Peyer's patch (tissue), 4 donors: ENCODE results near the gene GPRIN3. TPM values are rescaled to one million over a fixed set of nuclear protein-coding genes. Genes with fewer than 3 reads are reported as not detected.

Experiments
- DNase-seq, 3 donors: peaks; one replicate each; pipeline ENCODE4 v3.0.0-alpha.2; 2017 to 2019
- H3K27ac ChIP-seq, 4 donors: fragments of 200-600 bp; sonication (generic); one replicate each; pipeline ENCODE4 v1.5.1; 2016 to 2019
- H3K27me3 ChIP-seq, 2 donors: fragments of 200-600 bp; sonication (generic); one replicate each; pipeline ENCODE4 v1.5.1; 2019
- H3K36me3 ChIP-seq, 3 donors: fragments of 200-600 bp; sonication (generic); one replicate each; pipeline ENCODE4 v1.5.1; 2016 to 2019
- H3K4me1 ChIP-seq, 4 donors: fragments of 200-600 bp; sonication (generic); one replicate each; pipeline ENCODE4 v1.5.1; 2016 to 2019
- H3K4me3 ChIP-seq, 4 donors: fragments of 200-600 bp; sonication (generic); 1 replicate in 3 of 4; 2 replicates in 1 of 4; pipeline ENCODE4 v1.5.1; 2016 to 2019; ENCODE audit warnings: mild to moderate bottlenecking in 1 of 4
- H3K9me3 ChIP-seq, 4 donors: fragments of 200-600 bp; sonication (generic); one replicate each; pipeline ENCODE4 v1.5.1; 2016 to 2019; ENCODE audit warnings: mild to moderate bottlenecking in 1 of 4
- CTCF ChIP-seq, 6 experiments: fragments of 450-650 bp in 4 of 6; fragments of 200-600 bp in 2 of 6; sonication (generic) in 1 of 6; IDR thresholded peaks; one replicate each; pipeline ENCODE4 v1.5.1; 2017 to 2019; ENCODE audit warnings: antibody characterized with exemption in 6 of 6, mild to moderate bottlenecking in 3 of 6, moderate library complexity in 1 of 6
- POLR2A ChIP-seq, 2 donors: fragments of 450-650 bp; IDR thresholded peaks; one replicate each; pipeline ENCODE4 v1.5.1; 2017; ENCODE audit warnings: antibody characterized with exemption in 2 of 2, mild to moderate bottlenecking in 2 of 2, moderate library complexity in 2 of 2
- total RNA-seq, 4 donors: library from RNA; depleted of rRNA; stranded (reverse); fragments of >200 nt; gene quantifications; one replicate each; pipeline ENCODE4 v1.1.0, GENCODE V29; 2016

The GPRIN3 gene
- total RNA-seq, 4 donors from 2014 or later: 13.1 to 26.8 (median 17.8) TPM

GRCh38 chr4:89253311-89253710, 54.3 kb downstream of the GPRIN3 start:
- H3K4me1 ChIP-seq: peaks cover 0 to 8% (median 0%) of the 10 kb centered on the region in 4 donors
- H3K36me3 ChIP-seq: peaks cover 0 to 13% (median 0%) of the 10 kb centered on the region in 3 donors
- TF ChIP-seq POLR2A (IDR thresholded peaks at IDR 0.05): no peak
- TF ChIP-seq CTCF (IDR thresholded peaks at IDR 0.05): no peak
- no peak overlapping the region for H3K4me3 ChIP-seq
- DNase-seq: no peak
- no peaks in the 10 kb centered on the region for H3K27me3 ChIP-seq
- peak overlapping the region in 3 of 4 donors; percentile 1 to 76 (median 52) for H3K27ac ChIP-seq
- H3K9me3 ChIP-seq: no peaks in the 10 kb centered on the region

- no peak overlapping the region for H3K27ac ChIP-seq
- peaks cover 0 to 8% (median 0%) of the 10 kb centered on the region in 4 donors for H3K4me1 ChIP-seq
Measured at GRCh38 chr4:89251396-89251795, 56.2 kb downstream of the GPRIN3 start.

GRCh38 chr4:89249716-89250361, 57.8 kb downstream of the GPRIN3 start:
- no peak for TF ChIP-seq POLR2A (IDR thresholded peaks at IDR 0.05)
- no peak for TF ChIP-seq CTCF (IDR thresholded peaks at IDR 0.05)
- H3K4me1 ChIP-seq: peaks cover 0 to 8% (median 0%) of the 10 kb centered on the region in 4 donors
- H3K27me3 ChIP-seq: no peaks in the 10 kb centered on the region
- peaks cover 0 to 13% (median 0%) of the 10 kb centered on the region in 3 donors for H3K36me3 ChIP-seq
- H3K4me3 ChIP-seq: no peak overlapping the region
- DNase-seq: no peak
- no peaks in the 10 kb centered on the region for H3K9me3 ChIP-seq
- H3K27ac ChIP-seq: no peak overlapping the region

More at GRCh38 chr4:89251396-89251795, 56.2 kb downstream of the GPRIN3 start:
- no peak for TF ChIP-seq CTCF (IDR thresholded peaks at IDR 0.05)
- TF ChIP-seq POLR2A (IDR thresholded peaks at IDR 0.05): no peak
- no peak for DNase-seq
- H3K27me3 ChIP-seq: no peaks in the 10 kb centered on the region
- H3K9me3 ChIP-seq: no peaks in the 10 kb centered on the region
- H3K36me3 ChIP-seq: peaks cover 0 to 13% (median 0%) of the 10 kb centered on the region in 3 donors
- no peak overlapping the region for H3K4me3 ChIP-seq

GRCh38 chr4:89249313-89249712, 58.3 kb downstream of the GPRIN3 start:
- TF ChIP-seq CTCF (IDR thresholded peaks at IDR 0.05): no peak
- no peak for TF ChIP-seq POLR2A (IDR thresholded peaks at IDR 0.05)
- no peak for DNase-seq
- Histone ChIP-seq H3K4me3 (no peak overlapping the region), H3K27ac (no peak overlapping the region), H3K4me1 (peaks cover 0 to 8% (median 0%) of the 10 kb centered on the region in 4 donors), H3K9me3 (no peaks in the 10 kb centered on the region), H3K27me3 (no peaks in the 10 kb centered on the region), H3K36me3 (peaks cover 0 to 13% (median 0%) of the 10 kb centered on the region in 3 donors)

GRCh38 chr4:89248879-89249281, 58.7 kb downstream of the GPRIN3 start:
- Histone ChIP-seq H3K36me3 (peaks cover 0 to 13% (median 0%) of the 10 kb centered on the region in 3 donors), H3K27me3 (no peaks in the 10 kb centered on the region), H3K4me1 (peaks cover 0 to 8% (median 0%) of the 10 kb centered on the region in 4 donors), H3K4me3 (no peak overlapping the region), H3K9me3 (no peaks in the 10 kb centered on the region), H3K27ac (no peak overlapping the region)
- TF ChIP-seq CTCF (IDR thresholded peaks at IDR 0.05): no peak
- no peak for DNase-seq
